ENCODE data around the gene RAB24.

GRCh38 chr5:177290816-177291596 is 12.5 kb downstream of the RAB24 start:
- TF ChIP-seq, protein P1, sequence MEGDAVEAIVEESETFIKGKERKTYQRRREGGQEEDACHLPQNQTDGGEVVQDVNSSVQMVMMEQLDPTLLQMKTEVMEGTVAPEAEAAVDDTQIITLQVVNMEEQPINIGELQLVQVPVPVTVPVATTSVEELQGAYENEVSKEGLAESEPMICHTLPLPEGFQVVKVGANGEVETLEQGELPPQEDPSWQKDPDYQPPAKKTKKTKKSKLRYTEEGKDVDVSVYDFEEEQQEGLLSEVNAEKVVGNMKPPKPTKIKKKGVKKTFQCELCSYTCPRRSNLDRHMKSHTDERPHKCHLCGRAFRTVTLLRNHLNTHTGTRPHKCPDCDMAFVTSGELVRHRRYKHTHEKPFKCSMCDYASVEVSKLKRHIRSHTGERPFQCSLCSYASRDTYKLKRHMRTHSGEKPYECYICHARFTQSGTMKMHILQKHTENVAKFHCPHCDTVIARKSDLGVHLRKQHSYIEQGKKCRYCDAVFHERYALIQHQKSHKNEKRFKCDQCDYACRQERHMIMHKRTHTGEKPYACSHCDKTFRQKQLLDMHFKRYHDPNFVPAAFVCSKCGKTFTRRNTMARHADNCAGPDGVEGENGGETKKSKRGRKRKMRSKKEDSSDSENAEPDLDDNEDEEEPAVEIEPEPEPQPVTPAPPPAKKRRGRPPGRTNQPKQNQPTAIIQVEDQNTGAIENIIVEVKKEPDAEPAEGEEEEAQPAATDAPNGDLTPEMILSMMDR (conservative IDR thresholded peaks at IDR 0.05; ENCODE audit: low read depth in 2 of 2) = no peak
- TF ChIP-seq EZH2 (IDR thresholded peaks at IDR 0.05; ENCODE audit: low read depth, unreplicated experiment) (no peak), POLR2AphosphoS5 (IDR thresholded peaks at IDR 0.05; ENCODE audit: low read depth) (no peak)
- TF ChIP-seq, protein P2, sequence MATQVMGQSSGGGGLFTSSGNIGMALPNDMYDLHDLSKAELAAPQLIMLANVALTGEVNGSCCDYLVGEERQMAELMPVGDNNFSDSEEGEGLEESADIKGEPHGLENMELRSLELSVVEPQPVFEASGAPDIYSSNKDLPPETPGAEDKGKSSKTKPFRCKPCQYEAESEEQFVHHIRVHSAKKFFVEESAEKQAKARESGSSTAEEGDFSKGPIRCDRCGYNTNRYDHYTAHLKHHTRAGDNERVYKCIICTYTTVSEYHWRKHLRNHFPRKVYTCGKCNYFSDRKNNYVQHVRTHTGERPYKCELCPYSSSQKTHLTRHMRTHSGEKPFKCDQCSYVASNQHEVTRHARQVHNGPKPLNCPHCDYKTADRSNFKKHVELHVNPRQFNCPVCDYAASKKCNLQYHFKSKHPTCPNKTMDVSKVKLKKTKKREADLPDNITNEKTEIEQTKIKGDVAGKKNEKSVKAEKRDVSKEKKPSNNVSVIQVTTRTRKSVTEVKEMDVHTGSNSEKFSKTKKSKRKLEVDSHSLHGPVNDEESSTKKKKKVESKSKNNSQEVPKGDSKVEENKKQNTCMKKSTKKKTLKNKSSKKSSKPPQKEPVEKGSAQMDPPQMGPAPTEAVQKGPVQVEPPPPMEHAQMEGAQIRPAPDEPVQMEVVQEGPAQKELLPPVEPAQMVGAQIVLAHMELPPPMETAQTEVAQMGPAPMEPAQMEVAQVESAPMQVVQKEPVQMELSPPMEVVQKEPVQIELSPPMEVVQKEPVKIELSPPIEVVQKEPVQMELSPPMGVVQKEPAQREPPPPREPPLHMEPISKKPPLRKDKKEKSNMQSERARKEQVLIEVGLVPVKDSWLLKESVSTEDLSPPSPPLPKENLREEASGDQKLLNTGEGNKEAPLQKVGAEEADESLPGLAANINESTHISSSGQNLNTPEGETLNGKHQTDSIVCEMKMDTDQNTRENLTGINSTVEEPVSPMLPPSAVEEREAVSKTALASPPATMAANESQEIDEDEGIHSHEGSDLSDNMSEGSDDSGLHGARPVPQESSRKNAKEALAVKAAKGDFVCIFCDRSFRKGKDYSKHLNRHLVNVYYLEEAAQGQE (IDR thresholded peaks at IDR 0.05; ENCODE audit: unreplicated experiment) = no peak

All from GM23338 (cell line).